ENCODE results near the gene LTBP1.

DNA sequence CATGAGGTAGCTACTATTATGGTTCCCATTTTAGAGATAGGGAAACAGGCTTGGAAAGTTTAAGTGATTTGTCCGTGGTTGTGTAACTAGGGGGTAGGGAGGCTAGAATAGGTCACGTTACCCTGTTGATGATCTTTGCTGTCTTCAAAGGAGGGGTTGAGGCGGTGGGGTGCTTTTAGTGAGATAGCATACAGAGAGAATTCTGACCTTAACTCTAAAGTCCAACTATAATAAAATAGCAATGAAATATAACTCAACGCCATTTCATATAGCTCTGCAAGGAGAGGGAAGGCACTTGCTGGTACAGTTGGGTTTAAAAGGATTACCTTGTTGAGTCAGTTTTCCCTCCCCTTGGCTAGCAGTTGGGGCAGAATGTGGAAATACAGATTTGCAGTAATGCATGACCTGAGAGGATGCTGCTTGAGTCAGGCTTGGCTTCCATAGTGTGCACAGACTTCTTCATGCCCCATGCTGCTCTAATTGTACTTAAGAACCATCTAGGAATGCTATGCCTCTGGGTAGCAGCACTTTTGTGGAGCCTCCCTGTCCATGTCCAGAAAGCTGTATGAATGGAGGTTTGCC lies 143.9 kb downstream of the LTBP1 start:
- TF ChIP-seq, protein P1, sequence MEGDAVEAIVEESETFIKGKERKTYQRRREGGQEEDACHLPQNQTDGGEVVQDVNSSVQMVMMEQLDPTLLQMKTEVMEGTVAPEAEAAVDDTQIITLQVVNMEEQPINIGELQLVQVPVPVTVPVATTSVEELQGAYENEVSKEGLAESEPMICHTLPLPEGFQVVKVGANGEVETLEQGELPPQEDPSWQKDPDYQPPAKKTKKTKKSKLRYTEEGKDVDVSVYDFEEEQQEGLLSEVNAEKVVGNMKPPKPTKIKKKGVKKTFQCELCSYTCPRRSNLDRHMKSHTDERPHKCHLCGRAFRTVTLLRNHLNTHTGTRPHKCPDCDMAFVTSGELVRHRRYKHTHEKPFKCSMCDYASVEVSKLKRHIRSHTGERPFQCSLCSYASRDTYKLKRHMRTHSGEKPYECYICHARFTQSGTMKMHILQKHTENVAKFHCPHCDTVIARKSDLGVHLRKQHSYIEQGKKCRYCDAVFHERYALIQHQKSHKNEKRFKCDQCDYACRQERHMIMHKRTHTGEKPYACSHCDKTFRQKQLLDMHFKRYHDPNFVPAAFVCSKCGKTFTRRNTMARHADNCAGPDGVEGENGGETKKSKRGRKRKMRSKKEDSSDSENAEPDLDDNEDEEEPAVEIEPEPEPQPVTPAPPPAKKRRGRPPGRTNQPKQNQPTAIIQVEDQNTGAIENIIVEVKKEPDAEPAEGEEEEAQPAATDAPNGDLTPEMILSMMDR (IDR thresholded peaks at IDR 0.05): no peak
- TF ChIP-seq POLR2A (IDR thresholded peaks at IDR 0.05) (no peak), EP300 (IDR thresholded peaks at IDR 0.05) (no peak)

Data from ovary (tissue), 3 donors.